ENCODE data around the gene DEXI. TPM values are rescaled to one million over a fixed set of nuclear protein-coding genes. Genes with fewer than 3 reads are reported as not detected.

DEXI gene
- total and polyA plus RNA-seq, 2 of the 13 experiments (the other 11 are each of a cell fraction or from before 2014, with no cell fraction given): 51.5 to 70.4 TPM

DNA sequence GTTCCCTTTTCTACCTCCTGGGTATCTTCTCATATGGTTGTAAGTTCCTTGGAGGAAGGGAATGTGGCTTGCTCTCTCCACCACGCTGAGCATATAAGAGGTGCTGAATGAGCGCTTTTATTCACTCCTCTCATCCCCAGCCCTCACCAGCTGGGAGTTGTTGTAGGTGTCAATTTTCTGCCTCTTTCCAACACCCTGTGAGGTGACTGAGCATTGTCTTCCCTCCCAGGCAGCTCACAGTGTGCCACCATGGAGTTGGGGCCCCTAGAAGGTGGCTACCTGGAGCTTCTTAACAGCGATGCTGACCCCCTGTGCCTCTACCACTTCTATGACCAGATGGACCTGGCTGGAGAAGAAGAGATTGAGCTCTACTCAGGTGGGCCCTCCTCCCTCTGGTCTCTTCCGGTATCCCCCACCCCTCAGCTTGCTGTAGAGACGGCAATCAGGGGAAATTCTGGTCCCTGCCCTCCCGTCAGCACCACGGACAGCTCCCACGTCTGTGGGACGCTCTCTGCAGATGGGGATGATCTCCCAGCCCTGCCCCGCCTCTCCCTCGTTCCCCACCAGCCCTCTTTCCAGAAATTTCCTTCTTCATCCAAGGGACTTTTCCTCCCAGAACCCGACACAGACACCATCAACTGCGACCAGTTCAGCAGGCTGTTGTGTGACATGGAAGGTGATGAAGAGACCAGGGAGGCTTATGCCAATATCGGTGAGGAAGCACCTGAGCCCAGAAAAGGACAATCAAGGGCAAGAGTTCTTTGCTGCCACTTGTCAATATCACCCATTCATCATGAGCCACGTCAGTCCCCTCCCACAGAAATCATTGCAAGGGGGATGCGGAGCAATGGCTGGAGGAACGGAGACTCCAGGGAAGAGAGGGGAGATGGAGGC is 47.0 kb downstream of the DEXI start (continued):
- TF ChIP-seq, protein P1, sequence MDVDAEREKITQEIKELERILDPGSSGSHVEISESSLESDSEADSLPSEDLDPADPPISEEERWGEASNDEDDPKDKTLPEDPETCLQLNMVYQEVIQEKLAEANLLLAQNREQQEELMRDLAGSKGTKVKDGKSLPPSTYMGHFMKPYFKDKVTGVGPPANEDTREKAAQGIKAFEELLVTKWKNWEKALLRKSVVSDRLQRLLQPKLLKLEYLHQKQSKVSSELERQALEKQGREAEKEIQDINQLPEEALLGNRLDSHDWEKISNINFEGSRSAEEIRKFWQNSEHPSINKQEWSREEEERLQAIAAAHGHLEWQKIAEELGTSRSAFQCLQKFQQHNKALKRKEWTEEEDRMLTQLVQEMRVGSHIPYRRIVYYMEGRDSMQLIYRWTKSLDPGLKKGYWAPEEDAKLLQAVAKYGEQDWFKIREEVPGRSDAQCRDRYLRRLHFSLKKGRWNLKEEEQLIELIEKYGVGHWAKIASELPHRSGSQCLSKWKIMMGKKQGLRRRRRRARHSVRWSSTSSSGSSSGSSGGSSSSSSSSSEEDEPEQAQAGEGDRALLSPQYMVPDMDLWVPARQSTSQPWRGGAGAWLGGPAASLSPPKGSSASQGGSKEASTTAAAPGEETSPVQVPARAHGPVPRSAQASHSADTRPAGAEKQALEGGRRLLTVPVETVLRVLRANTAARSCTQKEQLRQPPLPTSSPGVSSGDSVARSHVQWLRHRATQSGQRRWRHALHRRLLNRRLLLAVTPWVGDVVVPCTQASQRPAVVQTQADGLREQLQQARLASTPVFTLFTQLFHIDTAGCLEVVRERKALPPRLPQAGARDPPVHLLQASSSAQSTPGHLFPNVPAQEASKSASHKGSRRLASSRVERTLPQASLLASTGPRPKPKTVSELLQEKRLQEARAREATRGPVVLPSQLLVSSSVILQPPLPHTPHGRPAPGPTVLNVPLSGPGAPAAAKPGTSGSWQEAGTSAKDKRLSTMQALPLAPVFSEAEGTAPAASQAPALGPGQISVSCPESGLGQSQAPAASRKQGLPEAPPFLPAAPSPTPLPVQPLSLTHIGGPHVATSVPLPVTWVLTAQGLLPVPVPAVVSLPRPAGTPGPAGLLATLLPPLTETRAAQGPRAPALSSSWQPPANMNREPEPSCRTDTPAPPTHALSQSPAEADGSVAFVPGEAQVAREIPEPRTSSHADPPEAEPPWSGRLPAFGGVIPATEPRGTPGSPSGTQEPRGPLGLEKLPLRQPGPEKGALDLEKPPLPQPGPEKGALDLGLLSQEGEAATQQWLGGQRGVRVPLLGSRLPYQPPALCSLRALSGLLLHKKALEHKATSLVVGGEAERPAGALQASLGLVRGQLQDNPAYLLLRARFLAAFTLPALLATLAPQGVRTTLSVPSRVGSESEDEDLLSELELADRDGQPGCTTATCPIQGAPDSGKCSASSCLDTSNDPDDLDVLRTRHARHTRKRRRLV (CRISPR knock-in tag; IDR thresholded peaks at IDR 0.05): peak; percentile 50; the same call in 1 of the 2 replicates
- no peak for TF ChIP-seq RBM22 (optimal IDR thresholded peaks at IDR 0.05; ENCODE audit: low read length)
- TF ChIP-seq, protein P2, sequence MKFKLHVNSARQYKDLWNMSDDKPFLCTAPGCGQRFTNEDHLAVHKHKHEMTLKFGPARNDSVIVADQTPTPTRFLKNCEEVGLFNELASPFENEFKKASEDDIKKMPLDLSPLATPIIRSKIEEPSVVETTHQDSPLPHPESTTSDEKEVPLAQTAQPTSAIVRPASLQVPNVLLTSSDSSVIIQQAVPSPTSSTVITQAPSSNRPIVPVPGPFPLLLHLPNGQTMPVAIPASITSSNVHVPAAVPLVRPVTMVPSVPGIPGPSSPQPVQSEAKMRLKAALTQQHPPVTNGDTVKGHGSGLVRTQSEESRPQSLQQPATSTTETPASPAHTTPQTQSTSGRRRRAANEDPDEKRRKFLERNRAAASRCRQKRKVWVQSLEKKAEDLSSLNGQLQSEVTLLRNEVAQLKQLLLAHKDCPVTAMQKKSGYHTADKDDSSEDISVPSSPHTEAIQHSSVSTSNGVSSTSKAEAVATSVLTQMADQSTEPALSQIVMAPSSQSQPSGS (CRISPR knock-in tag; IDR thresholded peaks at IDR 0.05): peak; percentile 84
- no peak for TF ChIP-seq UBTF (CRISPR knock-in tag; IDR thresholded peaks at IDR 0.05)
- no peak for TF ChIP-seq ZEB1 (IDR thresholded peaks at IDR 0.05; ENCODE audit: insufficient replicate concordance, low read depth)
- peak; percentile 94 for TF ChIP-seq ZFP36L2 (CRISPR knock-in tag; IDR thresholded peaks at IDR 0.05)
- TF ChIP-seq ZNF224 (CRISPR knock-in tag; IDR thresholded peaks at IDR 0.05): no peak
- TF ChIP-seq HNRNPUL1 (IDR thresholded peaks at IDR 0.05; ENCODE audit: low read depth, low read length): no peak
- TF ChIP-seq, protein P3, sequence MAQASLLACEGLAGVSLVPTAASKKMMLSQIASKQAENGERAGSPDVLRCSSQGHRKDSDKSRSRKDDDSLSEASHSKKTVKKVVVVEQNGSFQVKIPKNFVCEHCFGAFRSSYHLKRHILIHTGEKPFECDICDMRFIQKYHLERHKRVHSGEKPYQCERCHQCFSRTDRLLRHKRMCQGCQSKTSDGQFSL (CRISPR knock-in tag; IDR thresholded peaks at IDR 0.05): no peak
- no peak for TF ChIP-seq ZFP62 (CRISPR knock-in tag; IDR thresholded peaks at IDR 0.05)
- TF ChIP-seq ATF3 (CRISPR knock-in tag; IDR thresholded peaks at IDR 0.05): peak; percentile 74
- peak; percentile 96 for TF ChIP-seq TMF1 (CRISPR knock-in tag; IDR thresholded peaks at IDR 0.05; ENCODE audit: low read depth)
- no peak for TF ChIP-seq CENPT (CRISPR knock-in tag; IDR thresholded peaks at IDR 0.05; ENCODE audit: low read depth)
- peak; percentile 98 for TF ChIP-seq ZNF225 (CRISPR knock-in tag; IDR thresholded peaks at IDR 0.05)
- TF ChIP-seq BRD4 (CRISPR knock-in tag; IDR thresholded peaks at IDR 0.05): no peak
- peak; percentile 58; the same call in 1 of the 2 replicates for TF ChIP-seq ZNF343 (CRISPR knock-in tag; IDR thresholded peaks at IDR 0.05)
- TF ChIP-seq MAFG (CRISPR knock-in tag; IDR thresholded peaks at IDR 0.05): no peak
- TF ChIP-seq SP1 (IDR thresholded peaks at IDR 0.05): no peak
- TF ChIP-seq SP1 (CRISPR knock-in tag; IDR thresholded peaks at IDR 0.05): no peak
- TF ChIP-seq TEAD3 (CRISPR knock-in tag; optimal IDR thresholded peaks at IDR 0.05; ENCODE audit: borderline replicate concordance): peak; percentile 65
